NCI-H1694 treated with DMSO at 0.1 percent for 48 hours (cell line): ENCODE measurements around the gene ELK4.
"Not testable (repeated sequence)": the region's sequence is repeated elsewhere in the genome, so short reads cannot be mapped to it uniquely, and the experiment has no call there.

Source experiments
- DNase-seq: peaks from one replicate; lab custom pipeline; 2025; lab: John Stamatoyannopoulos, UW

Gene ELK4

DNA sequence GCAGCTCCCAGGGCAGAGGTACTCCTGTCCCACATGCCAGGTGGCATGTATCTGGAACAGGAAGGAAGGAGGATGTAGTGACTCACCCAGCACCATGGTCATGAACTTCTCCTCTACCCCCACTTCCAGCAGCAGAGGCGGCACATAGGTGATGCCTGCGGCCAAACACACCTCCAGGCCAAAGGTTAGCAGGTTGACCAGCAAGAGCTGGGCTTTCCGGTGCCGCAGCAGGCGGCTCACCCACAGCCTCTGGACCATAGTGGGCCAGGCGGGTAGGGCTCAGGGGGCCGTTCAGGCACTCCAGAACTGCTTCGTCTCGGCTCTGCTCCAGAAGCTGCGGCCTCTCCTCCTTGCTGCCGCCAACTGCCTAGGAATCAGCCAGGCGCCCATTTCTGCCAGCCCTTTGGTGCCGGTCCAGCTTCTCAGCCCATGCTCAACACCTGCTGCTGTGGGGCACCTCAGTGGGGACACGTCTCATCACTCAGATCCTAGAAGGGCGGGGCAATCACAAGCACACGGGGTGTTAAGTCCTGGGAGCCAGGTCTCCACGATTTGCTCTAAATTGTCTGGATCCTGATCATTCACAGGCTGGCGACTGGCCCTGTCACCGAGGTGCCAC, 32.7 kb upstream of the ELK4 start:
- no peak for DNase-seq

DNA sequence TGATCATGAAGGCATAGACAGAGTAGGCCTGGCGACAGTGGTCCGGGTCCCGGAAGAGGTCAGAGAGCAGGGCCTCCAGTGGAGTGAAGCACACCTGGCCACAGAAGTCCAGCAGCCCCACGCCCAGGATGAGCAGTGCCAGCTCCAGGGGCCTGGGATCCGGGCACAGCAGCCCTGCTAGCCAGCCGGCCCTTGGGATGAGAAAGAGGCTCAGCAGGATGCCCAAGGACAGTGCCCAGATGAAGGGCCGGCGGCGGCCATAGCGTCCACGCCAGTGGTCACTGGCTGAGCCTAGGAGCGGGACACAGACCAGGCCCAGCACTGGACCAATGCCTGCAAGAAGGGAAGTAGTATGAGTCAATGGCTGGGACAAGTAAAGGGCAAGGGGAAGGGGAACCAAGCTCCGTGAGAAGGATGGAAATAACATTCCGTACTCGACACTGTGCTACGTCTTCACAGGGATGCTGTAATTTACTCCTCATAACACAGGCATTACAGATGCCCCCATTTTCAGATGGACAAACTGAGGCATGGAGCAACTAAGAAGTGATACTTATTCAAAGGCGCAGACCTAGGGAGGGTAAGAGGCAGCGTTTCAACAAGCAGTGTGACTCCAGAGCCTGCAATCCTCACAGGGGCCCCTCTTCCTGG, 31.6 kb upstream of the ELK4 start:
- no peak for DNase-seq

DNA sequence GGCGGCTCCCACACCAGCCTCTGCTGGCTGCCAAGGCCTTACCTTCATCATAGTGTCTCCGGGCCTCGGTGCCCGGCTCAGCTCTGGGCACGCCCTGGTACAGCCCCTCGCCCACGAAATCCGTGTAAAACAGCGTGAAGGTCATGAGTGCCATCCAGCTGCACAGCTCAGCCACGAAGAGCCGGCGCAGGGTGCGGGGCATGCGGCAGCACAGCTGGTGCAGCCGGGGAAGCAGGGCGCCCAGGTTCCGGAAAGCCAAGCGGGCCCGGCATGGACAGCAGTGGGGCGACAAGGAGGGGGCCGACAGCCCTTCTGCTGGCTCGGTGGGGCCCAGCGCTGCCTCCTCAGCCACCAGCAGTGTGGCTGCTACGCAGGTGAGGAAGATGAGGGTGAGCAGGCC, 31.0 kb upstream of the ELK4 start:
- no peak for DNase-seq

DNA sequence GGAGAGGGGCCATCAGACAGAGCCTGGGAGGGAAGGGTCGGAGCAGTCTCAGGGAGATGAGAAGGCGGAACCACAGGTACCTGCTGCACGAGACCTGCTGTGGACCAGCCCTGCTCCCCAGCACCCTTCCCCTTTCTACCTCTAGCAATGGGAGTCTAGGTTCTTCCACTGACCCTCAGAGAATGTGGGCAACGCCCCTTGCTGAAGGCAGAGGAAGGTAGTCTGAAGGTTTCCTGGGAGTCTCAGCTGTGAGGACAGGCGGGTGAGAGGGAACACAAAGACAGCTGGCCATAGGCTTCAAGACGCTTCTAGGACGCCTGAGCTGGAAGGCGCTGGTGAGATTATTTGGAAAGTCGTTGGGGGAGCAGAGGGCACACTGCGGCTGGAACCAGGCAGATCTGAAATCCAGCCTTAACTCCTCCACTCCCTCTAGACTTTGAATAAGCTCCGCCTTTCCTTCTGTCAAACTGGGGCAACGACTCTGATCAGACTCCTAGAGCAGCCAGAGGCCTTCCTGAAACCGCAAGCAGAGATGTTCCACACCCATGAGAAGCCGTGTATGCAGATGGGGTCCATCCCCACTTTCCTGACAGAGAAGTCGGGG, 30.4 kb upstream of the ELK4 start:
- DNase-seq: no peak

DNA sequence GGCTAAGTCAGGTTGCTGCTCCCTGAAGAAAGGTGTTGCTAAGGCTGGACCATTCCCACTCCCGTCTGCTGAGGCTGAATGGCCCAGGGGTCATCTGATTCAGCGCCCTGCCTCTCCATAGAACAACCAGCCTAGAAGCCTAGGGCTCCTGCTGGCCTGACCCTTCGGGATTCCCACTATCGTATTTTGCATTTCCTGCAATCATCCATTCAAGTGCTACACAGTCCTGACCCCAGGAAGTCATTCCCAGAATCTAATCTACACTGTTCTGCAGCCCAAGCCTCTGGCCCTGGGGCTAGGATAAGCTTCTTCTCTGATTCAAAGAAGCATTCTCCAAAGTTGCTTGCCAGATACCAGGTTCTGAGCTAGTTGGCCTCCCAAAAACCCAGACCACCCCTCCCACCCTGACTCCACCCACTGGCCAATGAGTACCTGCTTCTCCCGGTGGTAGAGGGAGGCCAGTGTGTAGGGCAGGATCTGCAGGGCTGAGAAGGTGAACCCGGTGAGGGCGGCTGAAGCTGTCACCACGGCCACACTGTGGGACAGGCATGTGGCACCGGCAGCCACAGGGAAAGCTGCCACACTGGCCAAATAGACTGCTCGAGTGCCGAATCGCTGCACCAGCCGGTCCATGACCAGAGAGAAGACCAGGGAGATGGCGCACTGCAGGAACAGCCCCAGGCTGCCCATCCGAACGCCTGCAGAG, 29.8 kb upstream of the ELK4 start:
- DNase-seq: no peak

DNA sequence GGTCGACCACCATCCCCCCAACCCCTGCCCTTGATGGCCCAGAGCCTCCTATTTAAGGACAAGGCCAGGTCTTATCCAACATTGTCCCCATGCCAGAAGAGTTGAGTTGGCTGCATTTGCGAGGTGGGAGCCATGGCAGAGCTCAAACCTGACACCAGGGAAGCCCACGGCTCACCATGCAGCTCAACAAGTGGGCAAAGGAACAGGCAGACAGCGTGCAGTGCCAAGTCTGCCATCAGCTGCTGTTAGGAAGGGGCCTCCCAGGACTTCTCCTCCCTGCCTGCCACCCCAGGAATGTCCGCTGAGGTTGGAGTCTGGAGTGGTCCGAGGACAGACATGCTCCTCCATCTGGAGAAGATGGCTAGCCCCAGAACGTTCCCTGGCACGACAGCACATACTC, 28.6 kb upstream of the ELK4 start:
- no peak for DNase-seq

DNA sequence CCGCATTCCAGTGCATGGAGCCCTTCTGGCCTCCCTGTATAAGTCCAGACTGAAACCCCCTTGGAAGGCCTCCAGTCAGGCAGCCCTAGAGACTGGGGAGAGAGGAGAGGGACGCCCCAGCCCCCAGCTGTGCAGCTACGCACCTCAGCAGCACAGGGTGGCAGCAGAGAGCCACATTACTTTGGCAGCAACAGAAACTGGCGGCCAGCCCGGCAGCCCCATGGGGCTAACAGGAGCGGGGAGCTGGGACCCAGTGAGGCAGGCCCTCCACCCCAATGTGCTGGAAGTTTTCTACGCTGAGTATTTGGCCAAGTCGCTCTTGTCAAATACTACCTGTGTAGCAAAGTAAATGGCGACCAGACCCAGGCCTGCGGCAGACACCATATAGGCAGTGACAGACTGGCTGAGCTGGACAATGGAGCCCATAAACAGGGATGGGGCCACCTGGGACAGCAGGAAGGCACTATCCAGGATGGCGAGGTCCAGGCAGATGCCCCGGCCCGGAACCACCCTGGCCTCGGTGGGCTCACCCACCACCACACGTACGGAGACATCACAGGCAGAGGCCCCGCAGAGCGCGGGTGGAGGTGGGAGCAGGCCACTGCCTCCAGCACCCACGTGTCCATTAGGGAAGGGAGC, 27.3 kb upstream of the ELK4 start:
- peak; percentile 66 for DNase-seq

DNA sequence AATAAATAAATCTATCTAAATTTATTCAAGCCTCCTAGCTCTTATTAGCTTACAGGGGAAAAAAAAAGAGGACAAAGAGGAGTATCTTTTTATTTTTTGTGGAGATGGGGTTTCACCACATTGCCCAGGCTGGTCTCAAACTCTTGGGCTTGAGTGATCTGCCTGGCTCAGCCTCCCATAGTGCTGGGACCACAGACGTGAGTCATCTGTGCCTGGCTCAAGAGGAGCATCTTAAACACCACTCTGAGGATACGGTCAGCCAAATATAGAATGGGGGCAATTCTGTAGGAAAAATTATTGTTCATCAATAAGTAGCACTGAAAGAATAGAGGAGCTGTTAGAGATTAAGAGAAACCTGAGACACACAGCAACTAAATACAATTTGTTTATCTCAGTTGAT, 24.4 kb upstream of the ELK4 start:
- DNase-seq: no peak

DNA sequence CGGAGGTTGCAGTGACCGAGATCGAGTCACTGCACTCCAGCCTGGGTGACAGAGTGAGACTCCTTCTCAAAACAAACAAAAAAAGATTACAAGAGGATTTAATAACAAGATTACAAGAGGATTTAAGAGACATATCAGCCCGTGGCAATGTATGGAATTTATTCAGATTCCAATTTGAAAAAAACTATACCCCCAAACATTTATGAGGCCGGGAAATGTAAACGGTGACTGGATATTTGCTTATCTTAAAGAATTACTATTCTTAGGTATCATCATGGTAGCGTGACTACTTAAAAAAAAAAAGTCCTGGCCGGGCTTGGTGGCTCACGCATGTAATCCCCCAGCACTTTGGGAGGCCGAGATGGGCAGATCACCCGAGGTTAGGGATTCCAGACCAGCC, 21.2 kb upstream of the ELK4 start:
- no peak for DNase-seq

DNA sequence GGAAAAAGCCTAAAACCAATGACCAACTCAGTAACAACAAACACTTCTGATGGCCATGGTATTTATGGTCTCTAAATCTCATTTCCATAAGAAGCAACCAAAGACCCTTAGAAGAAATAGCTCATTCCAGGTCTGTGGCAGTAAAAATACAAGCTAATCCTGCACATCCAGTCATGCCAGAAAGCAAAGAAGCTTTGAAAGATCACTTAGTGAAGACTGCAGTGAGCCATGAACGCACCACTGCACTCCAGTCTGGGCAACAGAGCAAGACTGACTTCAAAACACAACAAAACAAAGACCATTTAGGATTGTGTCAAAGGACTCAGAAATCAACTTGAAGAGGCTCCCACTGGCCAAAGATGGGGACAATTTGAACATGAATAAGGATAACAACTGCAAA, 18.4 kb upstream of the ELK4 start:
- no peak for DNase-seq

DNA sequence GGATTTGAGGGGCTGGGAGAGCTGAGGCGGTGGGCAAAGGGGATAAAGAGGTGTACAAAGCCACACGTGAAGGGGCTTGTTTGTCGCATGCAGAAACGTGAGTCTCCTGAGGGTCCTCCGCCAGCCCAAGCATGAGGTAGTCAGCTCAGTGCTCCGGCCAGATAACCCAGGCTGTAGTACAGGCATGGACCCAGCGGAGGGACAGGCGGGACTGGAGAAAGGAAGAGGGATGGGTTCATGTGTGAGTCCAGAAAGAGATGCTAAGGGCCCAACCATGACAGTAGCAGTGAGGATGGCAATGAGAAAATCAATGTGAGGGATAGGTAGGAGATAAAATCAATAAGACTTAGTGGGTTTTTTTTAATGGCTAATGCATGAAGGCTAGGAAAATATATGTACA, 13.7 kb upstream of the ELK4 start:
- no peak for DNase-seq

DNA sequence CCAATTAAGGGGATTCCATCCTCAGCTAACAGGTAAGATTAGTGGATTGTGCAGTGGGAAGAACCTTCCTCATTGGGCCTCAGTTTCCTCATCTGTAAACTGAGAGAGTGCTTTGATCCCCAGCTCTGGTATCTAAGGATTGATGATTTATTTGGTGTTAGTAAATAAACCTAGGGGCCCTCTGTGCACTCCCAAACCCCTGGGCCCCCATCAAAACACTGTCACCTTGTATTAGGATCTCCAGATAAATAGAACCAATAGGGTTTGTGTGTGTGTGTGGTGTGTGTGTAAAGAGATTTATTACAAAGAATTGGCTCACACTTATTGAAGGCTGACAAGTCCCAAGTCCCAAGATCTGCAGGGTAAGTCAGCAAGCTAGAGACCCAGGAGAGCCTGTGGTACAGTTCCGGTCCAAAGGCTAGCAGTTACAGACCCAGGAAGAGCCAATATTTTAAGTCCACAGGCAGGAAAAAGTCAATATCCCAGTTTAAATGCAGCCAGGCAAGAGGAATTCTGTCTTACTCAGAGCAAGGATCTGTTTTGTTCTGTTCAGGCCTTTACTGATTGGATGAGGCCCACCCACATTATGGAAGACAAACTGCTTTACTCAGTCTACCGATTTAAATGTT, 11.0 kb upstream of the ELK4 start:
- no peak for DNase-seq

DNA sequence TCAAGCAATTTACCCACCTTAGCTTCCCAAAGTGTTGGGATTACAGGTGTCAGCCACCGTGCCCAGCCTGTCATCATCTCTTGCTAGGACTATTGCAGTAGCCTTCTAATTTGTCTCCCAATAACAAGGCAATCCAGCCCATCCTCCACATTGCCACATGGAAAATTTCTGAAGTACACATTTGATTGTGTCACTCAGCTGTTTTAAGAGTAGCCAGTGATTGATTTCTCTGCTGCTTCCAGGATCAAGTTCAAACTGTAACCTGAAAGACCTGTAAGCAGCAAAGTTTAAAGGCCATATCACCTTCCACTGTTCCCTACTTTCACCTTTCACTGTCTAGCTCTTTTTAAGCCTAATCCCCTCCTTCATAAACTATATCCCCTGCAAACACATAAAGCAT, 7.8 kb upstream of the ELK4 start:
- DNase-seq: no peak

DNA sequence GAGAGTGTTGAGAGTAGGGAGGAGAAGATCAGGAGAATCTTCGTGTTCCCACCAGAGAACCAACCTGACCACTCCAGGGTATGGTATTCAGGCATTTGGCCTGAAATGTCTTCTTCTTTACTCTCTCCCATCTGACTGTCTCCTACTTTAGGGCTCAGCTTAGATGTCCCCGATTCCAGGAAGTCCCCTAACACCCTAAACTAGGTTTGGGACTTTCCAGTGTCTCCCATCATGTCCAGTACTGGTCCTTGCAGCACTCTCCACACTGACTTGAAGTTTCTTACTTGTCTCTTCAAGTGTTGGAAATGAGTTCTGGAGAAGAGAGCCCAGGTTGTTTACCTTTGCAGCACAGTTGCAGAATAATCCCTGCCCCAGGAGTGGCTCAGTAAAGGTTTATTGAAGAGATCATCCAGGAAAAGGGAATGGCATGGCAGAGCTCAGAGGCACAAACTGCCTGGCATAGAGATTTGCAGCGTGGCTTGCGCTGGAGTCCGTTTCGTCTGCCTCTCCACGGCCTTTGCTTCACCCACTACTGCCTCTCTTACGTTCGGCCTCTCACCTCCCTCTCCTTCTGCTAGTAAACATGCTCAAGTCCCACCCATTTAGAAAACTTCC, 6.2 kb upstream of the ELK4 start:
- no peak for DNase-seq

DNA sequence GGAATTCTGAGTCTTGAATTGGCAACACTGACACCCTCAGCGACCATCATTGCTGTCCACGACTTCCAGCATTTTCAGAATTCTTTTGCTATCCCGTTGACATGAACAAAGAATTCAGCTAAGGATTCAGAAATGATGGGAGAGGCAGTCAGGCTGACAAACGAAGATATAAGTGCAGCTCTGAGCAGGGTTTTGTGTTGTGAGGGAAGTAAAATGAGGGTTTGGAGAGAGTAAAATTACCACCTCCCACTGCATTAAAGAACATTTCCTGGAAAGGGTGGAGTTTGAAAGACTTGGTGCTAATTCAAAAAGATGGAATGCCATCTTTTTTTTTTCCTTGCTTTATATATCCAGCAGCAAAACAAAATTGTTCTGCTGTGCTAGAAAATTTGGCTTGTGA, 4.9 kb upstream of the ELK4 start:
- DNase-seq: no peak

DNA sequence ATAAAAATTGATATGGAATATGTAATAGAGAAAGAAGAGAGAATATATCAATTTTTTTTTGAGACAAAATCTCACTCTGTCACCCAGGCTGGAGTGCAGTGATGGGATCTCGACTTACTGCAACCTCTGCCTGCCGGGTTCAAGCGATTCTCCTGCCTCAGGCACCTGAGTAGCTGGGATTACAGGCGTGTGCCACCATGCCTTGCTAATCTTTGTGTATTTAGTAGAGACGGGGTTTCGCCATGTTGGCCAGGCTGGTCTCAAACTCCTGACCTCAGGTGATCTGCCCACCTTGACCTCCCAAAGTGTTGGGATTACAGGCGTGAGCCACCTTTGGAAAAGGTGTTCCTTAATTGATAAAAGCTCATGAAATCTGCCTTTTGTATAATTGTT, 4.3 kb upstream of the ELK4 start:
- DNase-seq: not testable (repeated sequence)

DNA sequence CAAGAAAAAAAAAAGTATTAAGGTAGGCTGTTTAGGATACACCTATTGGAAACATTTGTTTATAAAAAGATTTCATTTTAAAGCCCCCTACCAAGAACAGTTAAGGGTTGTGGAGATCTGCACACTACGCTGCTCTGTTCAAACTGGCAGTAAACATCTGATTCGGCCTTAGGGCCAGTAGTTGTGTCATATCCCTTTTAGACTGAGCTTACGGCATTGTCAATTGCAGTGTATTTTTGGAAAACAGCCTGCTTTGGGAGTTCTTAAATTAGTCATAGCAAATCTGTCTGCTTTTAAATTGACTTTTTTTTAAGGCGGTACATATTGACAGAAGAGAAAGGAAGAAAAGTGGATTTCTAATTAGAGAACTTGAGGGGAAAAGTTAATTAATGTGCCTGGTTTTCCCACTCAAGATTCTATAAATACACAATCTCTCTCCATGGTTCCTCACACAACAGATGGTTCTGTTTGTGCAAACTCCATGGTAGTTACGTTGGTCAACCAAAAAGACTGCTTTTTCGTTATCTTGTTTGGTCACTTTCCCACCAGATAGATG, 1.7 kb upstream of the ELK4 start:
- DNase-seq: no peak

DNA sequence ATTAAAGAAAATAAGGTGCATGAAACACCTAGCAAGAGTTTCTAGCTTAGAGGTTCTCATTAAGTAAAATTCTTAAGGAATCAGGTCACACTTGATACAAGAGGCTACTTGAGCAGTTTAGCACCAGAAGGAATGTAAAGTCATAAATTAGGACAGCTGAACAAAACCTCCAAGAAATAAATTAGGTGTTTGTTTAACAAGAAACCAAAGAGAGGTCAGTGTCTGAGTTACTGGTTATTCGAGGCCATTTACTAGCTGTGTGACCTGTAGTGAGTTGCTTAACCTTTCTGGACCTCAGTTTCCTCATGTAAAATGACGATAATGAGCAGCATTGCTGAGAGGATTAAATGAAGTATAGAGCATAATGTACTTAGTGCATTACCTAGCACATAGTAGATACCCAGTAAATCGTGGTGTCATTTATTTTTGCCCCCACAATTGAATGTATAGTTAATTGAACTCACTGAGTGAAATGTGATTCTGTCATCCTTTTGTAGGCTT, 908 bp upstream of the ELK4 start:
- no peak for DNase-seq

DNA sequence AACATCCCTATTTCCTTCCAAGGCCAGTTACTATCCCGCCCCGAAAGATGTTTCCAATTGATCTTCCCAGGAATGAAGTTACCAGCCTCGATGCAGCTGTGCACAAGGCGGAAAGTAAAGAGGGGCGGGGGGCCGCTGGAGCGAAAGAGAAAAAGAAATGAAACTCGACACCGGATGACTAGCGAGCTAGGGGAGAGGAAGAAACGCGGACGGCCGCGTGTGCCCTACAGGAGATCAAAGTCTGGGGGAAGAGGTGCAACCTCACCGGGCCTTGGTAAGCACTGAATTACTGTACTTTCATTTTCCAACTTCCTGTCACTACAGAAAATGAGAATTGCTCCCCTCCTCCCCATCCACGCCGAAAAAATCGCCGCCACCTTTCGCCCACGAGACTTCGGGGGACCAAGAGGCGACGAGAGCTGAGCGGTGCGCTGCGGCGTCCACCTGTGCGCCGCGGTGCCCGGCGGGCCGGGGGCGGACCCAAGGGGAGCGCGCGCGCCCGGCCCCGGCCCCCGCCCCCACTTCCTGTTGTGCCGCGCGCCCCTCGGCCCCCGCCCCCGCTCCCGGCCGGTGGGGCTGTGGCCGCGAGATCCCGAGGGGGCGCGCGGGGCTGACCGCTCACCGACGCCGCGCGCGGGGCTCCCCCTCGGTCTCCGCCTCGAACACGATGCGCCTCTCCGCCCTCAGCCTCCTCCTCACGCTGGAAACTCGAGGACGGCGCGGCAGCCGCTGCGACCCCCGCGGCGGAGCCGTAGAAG, 622 bp downstream of the ELK4 start:
- peak; percentile 44 for DNase-seq

DNA sequence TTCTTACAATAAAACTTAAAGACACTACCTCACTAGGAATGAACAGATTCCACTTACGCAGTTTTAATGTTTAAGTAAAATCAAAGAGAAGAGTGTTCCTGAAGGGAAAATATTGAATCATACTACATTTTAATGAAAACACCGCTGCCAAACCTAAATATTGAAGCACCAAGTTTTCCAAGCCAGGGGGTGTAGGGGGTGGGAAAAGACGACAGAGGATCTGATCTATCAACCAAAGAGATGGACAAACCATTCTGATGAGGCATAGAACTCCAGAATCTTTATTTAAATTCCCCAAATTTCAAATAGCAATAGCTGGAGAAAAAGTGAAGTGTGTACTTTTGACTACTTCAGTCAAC, 1.2 kb downstream of the ELK4 start:
- no peak for DNase-seq

DNA sequence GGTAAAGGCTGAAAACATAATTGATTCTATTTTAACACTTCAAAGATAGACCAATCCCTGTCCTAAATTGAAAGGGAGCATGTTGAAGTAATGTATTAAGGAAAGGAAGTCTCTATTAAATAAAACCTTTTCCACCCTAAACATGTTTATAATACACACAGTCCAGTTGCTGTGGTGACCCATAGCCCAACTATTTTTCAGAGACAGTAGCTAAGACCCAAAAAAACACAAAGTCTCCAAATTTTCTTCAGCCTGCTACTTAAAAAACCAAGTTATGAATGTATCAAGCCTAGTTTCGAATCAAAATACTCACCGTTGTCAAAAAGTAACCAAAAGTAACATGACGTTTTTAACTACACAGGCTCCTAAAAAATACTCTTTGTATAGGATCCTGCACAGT, 1.6 kb downstream of the ELK4 start:
- no peak for DNase-seq
